Gastrocnemius medialis (tissue), 4 donors: ENCODE measurements around the gene PDE6A. TPM values are rescaled to one million over a fixed set of nuclear protein-coding genes. Genes with fewer than 3 reads are reported as not detected.

Source experiments
- ATAC-seq, 2 donors: fragments of 150-250 bp; one replicate each; pipeline ENCODE4 v1.9.1; 2016
- DNase-seq, 2 donors: peaks; one replicate each; pipeline ENCODE4 v3.0.0-alpha.2; 2019
- H3K27ac ChIP-seq, 4 donors: fragments of 200-600 bp; sonication (generic); 1 replicate in 1 of 4; 2 replicates in 3 of 4; pipeline ENCODE4 v1.5.1; 2016 to 2018; ENCODE audit warnings: mild to moderate bottlenecking in 2 of 4, moderate library complexity in 1 of 4
- H3K27me3 ChIP-seq, 3 donors: fragments of 200-600 bp; sonication (generic) in 2 of 3; 1 replicate in 1 of 3; 2 replicates in 2 of 3; pipeline versions ENCODE4 v1.5.1 to v1.6.0; 2016 to 2019; ENCODE audit warnings: mild to moderate bottlenecking in 1 of 3, moderate library complexity in 1 of 3
- H3K36me3 ChIP-seq, 2 donors: fragments of 200-600 bp; sonication (generic) in 1 of 2; one replicate each; pipeline ENCODE4 v1.5.1; 2017 to 2018
- H3K4me1 ChIP-seq, 2 donors: fragments of 200-600 bp; sonication (generic) in 1 of 2; one replicate each; pipeline ENCODE4 v1.5.1; 2016 to 2017; ENCODE audit warnings: mild to moderate bottlenecking in 2 of 2
- H3K4me3 ChIP-seq, 4 donors: fragments of 200-600 bp; sonication (generic) in 3 of 4; 1 replicate in 1 of 4; 2 replicates in 3 of 4; pipeline ENCODE4 v1.5.1; 2016 to 2019; ENCODE audit warnings: mild to moderate bottlenecking in 2 of 4
- H3K9me3 ChIP-seq, 3 donors: fragments of 200-600 bp; sonication (generic) in 2 of 3; 1 replicate in 1 of 3; 2 replicates in 2 of 3; pipeline ENCODE4 v1.5.1; 2016 to 2019
- CTCF ChIP-seq, 5 experiments: fragments of 450-650 bp in 3 of 5; fragments of 200-600 bp in 2 of 5; sonication (generic) in 2 of 5; IDR thresholded peaks in 4 of 5; conservative IDR thresholded peaks in 1 of 5; 1 replicate in 4 of 5; 2 replicates in 1 of 5; pipeline ENCODE4 v1.5.1; 2016 to 2019; ENCODE audit warnings: antibody characterized with exemption in 5 of 5, mild to moderate bottlenecking in 3 of 5, moderate library complexity in 3 of 5
- POLR2A ChIP-seq, 2 donors: fragments of 450-650 bp; IDR thresholded peaks; one replicate each; pipeline ENCODE4 v1.6.1; 2017; ENCODE audit warnings: antibody characterized with exemption in 2 of 2, mild to moderate bottlenecking in 2 of 2, moderate library complexity in 2 of 2
- in situ Hi-C, 4 donors: fragments of 200-750 bp; cut with MboI; loops; one replicate each; pipeline versions ENCODE4 v1.15.0 to v1.8.0; 2017; ENCODE audit warnings: low sequenced_read_pairs in 4 of 4
- intact Hi-C: fragments of 100-400 bp; cut with DNase I; formaldehyde crosslinking; loops from one replicate; pipeline ENCODE4 v1.15.1; 2023; ENCODE audit warnings: low total_unique reads
- total RNA-seq, 4 donors: library from RNA; depleted of rRNA; stranded (reverse); fragments of >200 nt; gene quantifications; one replicate each; pipeline versions ENCODE4 v1.1.0 to v1.2.3, GENCODE V29; 2016

The PDE6A gene
- total RNA-seq, 4 donors from 2014 or later: not detected

DNA sequence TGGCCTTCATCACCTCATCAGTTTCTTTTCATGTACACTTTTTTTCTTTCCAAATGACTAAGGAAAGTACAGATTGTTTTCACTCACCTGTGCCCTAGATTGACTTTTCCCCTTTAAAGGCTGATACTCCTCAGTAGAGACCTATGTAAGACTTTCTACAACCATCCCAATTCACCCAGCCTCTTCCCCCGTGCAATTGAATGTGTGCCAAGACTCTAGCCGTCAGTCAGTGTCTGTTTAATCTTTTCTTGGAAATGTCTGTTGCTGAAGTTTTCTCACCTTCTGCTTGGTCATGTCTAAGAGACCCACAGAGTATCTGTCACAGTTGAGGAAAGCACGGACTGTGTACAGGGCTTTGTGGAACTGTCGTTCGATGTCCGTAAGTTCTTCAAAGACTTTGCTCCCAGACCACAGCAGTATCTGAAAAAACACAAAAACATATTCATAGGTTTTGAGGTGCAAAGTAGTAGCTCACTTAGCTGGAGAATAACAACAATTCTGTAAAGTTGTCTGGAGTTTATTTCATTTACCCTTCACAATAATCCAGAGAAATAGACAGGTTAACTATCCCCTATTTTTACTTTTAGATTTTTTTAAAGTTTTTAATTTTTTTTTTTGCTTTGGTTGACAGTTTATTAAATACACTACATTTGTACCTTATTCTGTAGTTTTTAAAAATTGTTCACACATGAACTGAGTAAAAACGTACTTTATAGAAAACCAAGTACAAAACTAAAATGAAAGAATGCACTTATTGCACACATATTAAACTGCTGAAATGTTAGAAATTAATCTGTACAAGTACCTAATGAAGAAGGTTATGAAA lies 13.6 kb downstream of the PDE6A start:
- ATAC-seq (no peak), DNase-seq (no peak)
- intact Hi-C loops (no loop called here), in situ Hi-C loops (no loop called here)
- peak overlapping the region in 1 of 4 donors; percentile 15 for H3K27ac ChIP-seq
- H3K4me3 ChIP-seq: no peak overlapping the region
- peaks cover 0 to 11% of the 10 kb centered on the region in 2 donors for H3K4me1 ChIP-seq
- H3K27me3 ChIP-seq: no peaks in the 10 kb centered on the region
- no peaks in the 10 kb centered on the region for H3K9me3 ChIP-seq
- TF ChIP-seq CTCF (IDR thresholded peaks at IDR 0.05 in 4 of 5, conservative IDR thresholded peaks at IDR 0.05 in 1 of 5): no peak
- no peak for TF ChIP-seq POLR2A (IDR thresholded peaks at IDR 0.05)
- H3K36me3 ChIP-seq: no peaks in the 10 kb centered on the region

DNA sequence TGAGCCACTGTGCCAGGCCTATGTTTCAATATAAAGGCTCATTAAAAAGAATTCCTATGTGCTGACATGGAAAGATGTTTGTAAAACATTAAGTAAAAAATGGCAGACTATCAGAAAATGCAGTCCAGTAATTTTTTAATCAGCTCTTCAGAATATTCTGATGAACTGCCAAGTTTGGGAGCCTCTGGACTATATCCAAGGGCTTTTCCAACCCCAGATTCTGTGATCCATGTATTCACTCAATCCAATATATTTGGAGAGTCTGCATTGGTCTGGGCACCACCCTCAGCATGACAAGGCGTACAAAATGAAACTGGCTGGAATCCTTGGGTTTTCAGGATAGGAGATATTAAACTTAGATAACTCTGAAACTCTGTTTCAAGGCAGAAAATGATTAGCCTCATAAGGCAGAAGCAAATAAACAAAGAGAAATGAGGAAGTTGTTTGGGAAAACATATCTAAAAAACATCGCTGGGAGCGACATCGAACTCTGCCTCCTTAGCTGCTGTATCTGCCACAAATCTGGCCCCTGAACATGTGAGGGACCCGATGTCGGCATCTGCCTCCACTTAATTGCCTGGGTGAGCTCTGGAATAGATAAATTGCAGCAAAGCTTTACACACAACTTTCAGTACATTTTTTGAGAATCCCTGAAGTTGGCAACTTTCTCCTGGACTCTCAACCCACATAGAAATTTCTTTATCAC lies 14.4 kb downstream of the PDE6A start:
- H3K36me3 ChIP-seq: no peaks in the 10 kb centered on the region
- H3K4me1 ChIP-seq: peaks cover 0 to 11% of the 10 kb centered on the region in 2 donors
- no peak for ATAC-seq
- no peak overlapping the region for H3K4me3 ChIP-seq
- no peaks in the 10 kb centered on the region for H3K27me3 ChIP-seq
- DNase-seq: no peak
- in situ Hi-C loops (no loop called here), intact Hi-C loops (no loop called here)
- no peaks in the 10 kb centered on the region for H3K9me3 ChIP-seq
- TF ChIP-seq POLR2A (IDR thresholded peaks at IDR 0.05) (no peak), CTCF (IDR thresholded peaks at IDR 0.05 in 4 of 5, conservative IDR thresholded peaks at IDR 0.05 in 1 of 5) (no peak)
- no peak overlapping the region for H3K27ac ChIP-seq

GRCh38 chr5:149924486-149924885 lies 20.1 kb downstream of the PDE6A start:
- DNase-seq: no peak
- H3K9me3 ChIP-seq: no peaks in the 10 kb centered on the region
- no peak overlapping the region for H3K27ac ChIP-seq
- no peaks in the 10 kb centered on the region for H3K4me1 ChIP-seq
- in situ Hi-C loops: no loop called here
- no peaks in the 10 kb centered on the region for H3K36me3 ChIP-seq
- ATAC-seq: no peak
- no peak overlapping the region for H3K4me3 ChIP-seq
- intact Hi-C loops: no loop called here
- TF ChIP-seq CTCF (IDR thresholded peaks at IDR 0.05 in 4 of 5, conservative IDR thresholded peaks at IDR 0.05 in 1 of 5): no peak
- TF ChIP-seq POLR2A (IDR thresholded peaks at IDR 0.05): no peak
- H3K27me3 ChIP-seq: no peaks in the 10 kb centered on the region

DNA sequence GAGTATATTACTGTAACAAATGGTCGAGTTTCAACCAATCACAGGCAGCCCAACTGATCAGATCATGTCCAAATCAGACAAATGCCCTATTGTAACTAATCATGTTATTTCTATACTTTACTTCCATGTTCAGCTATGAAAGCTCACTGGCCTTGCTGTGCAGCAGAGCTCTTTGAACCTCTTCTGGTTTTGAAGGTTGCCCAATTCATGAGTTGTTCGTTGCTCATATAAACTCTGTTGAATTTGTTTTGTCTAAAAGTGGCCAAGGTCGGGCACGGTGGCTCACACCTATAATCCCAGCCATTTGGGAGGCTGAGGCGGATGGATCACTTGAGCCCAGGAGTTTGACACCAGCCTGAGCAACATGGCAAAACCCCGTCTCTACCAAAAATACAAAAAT lies 21.6 kb downstream of the PDE6A start:
- in situ Hi-C loops: no loop called here
- DNase-seq (no peak), ATAC-seq (no peak)

More for the DNA sequence above, 21.6 kb downstream of the PDE6A start:
- no peak for TF ChIP-seq CTCF (IDR thresholded peaks at IDR 0.05 in 4 of 5, conservative IDR thresholded peaks at IDR 0.05 in 1 of 5)
- no peak for TF ChIP-seq POLR2A (IDR thresholded peaks at IDR 0.05)
- Histone ChIP-seq H3K27ac (no peak overlapping the region), H3K4me1 (no peaks in the 10 kb centered on the region), H3K36me3 (no peaks in the 10 kb centered on the region), H3K4me3 (no peak overlapping the region), H3K9me3 (no peaks in the 10 kb centered on the region), H3K27me3 (no peaks in the 10 kb centered on the region)
- intact Hi-C loops: no loop called here
